Measurements from ENCODE around the gene FN1.

The FN1 gene

GRCh38 chr2:215439980-215440512 is 4.2 kb upstream of the FN1 start:
- no peak overlapping the region for H3K4me3 ChIP-seq (ENCODE audit: low read depth, low read length)
- H3K27me3 ChIP-seq (ENCODE audit: control insufficient read depth, insufficient read depth, low read length): peaks cover 2% of the 10 kb centered on the region; the same call in 1 of the 2 replicates
- no peaks in the 10 kb centered on the region for H3K9me3 ChIP-seq (ENCODE audit: control insufficient read depth, insufficient read depth, low read length)
- no peak overlapping the region for H3K9ac ChIP-seq (ENCODE audit: low read depth, low read length)
- no peaks in the 10 kb centered on the region for H3K36me3 ChIP-seq (ENCODE audit: control insufficient read depth, insufficient read depth, low read length)
- peaks cover 12% of the 10 kb centered on the region for H3K4me1 ChIP-seq (ENCODE audit: control insufficient read depth, insufficient read depth, low read length)
- H3K27ac ChIP-seq (ENCODE audit: low read depth, low read length): no peak overlapping the region

GRCh38 chr2:215439404-215439803 is 3.5 kb upstream of the FN1 start:
- H3K9ac ChIP-seq (ENCODE audit: low read depth, low read length): no peak overlapping the region
- H3K36me3 ChIP-seq (ENCODE audit: control insufficient read depth, insufficient read depth, low read length): no peaks in the 10 kb centered on the region
- H3K27me3 ChIP-seq (ENCODE audit: control insufficient read depth, insufficient read depth, low read length): peaks cover 9% of the 10 kb centered on the region; the same call in 1 of the 2 replicates
- H3K4me3 ChIP-seq (ENCODE audit: low read depth, low read length): no peak overlapping the region
- H3K4me1 ChIP-seq (ENCODE audit: control insufficient read depth, insufficient read depth, low read length): peaks cover 18% of the 10 kb centered on the region
- H3K27ac ChIP-seq (ENCODE audit: low read depth, low read length): no peak overlapping the region
- no peaks in the 10 kb centered on the region for H3K9me3 ChIP-seq (ENCODE audit: control insufficient read depth, insufficient read depth, low read length)

DNA sequence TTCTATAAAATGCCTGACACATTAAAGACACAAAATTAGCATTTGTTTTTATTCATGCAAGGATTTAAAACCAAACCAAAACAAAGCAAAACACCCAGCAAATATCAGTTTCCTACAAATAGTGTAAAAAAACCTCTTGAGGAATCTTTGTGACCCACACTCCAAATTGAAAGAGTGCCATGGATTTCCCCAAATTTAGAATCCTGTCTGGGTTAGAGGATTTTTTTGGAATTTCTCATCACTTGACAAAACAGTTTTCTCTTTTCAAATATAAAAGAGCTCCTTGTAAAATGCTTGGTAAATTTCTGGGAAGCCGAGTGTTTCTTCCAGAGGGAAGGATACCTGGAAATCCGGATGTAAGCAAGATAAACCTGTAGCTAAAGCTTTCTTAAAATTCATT is 1.7 kb upstream of the FN1 start:
- Histone ChIP-seq H3K27ac (ENCODE audit: low read depth, low read length) (peak overlapping the region; percentile 20), H3K4me3 (ENCODE audit: low read depth, low read length) (peak overlapping the region; percentile 97), H3K36me3 (ENCODE audit: control insufficient read depth, insufficient read depth, low read length) (peaks cover 8% of the 10 kb centered on the region), H3K9ac (ENCODE audit: low read depth, low read length) (no peak overlapping the region), H3K9me3 (ENCODE audit: control insufficient read depth, insufficient read depth, low read length) (no peaks in the 10 kb centered on the region), H3K4me1 (ENCODE audit: control insufficient read depth, insufficient read depth, low read length) (peaks cover 19% of the 10 kb centered on the region), H3K27me3 (ENCODE audit: control insufficient read depth, insufficient read depth, low read length) (peaks cover 9% of the 10 kb centered on the region; the same call in 1 of the 2 replicates)

- peaks cover 15% of the 10 kb centered on the region for H3K36me3 ChIP-seq (ENCODE audit: control insufficient read depth, insufficient read depth, low read length)
- H3K27me3 ChIP-seq (ENCODE audit: control insufficient read depth, insufficient read depth, low read length): peaks cover 9% of the 10 kb centered on the region; the same call in 1 of the 2 replicates
- H3K9ac ChIP-seq (ENCODE audit: low read depth, low read length): peak overlapping the region; percentile 75
- peaks cover 19% of the 10 kb centered on the region for H3K4me1 ChIP-seq (ENCODE audit: control insufficient read depth, insufficient read depth, low read length)
- peak overlapping the region; percentile 90 for H3K27ac ChIP-seq (ENCODE audit: low read depth, low read length)
- peak overlapping the region; percentile 97 for H3K4me3 ChIP-seq (ENCODE audit: low read depth, low read length)
- no peaks in the 10 kb centered on the region for H3K9me3 ChIP-seq (ENCODE audit: control insufficient read depth, insufficient read depth, low read length)
Measured at GRCh38 chr2:215436705-215437565, 1.1 kb upstream of the FN1 start.

- Histone ChIP-seq H3K36me3 (ENCODE audit: control insufficient read depth, insufficient read depth, low read length) (peaks cover 28% of the 10 kb centered on the region), H3K27ac (ENCODE audit: low read depth, low read length) (peak overlapping the region; percentile 77), H3K9me3 (ENCODE audit: control insufficient read depth, insufficient read depth, low read length) (no peaks in the 10 kb centered on the region), H3K9ac (ENCODE audit: low read depth, low read length) (peak overlapping the region; percentile 43; the same call in 1 of the 2 replicates), H3K4me3 (ENCODE audit: low read depth, low read length) (peak overlapping the region; percentile 97), H3K4me1 (ENCODE audit: control insufficient read depth, insufficient read depth, low read length) (peaks cover 19% of the 10 kb centered on the region), H3K27me3 (ENCODE audit: control insufficient read depth, insufficient read depth, low read length) (peaks cover 9% of the 10 kb centered on the region; the same call in 1 of the 2 replicates)
Measured at GRCh38 chr2:215435280-215435869, 493 bp downstream of the FN1 start.

DNA sequence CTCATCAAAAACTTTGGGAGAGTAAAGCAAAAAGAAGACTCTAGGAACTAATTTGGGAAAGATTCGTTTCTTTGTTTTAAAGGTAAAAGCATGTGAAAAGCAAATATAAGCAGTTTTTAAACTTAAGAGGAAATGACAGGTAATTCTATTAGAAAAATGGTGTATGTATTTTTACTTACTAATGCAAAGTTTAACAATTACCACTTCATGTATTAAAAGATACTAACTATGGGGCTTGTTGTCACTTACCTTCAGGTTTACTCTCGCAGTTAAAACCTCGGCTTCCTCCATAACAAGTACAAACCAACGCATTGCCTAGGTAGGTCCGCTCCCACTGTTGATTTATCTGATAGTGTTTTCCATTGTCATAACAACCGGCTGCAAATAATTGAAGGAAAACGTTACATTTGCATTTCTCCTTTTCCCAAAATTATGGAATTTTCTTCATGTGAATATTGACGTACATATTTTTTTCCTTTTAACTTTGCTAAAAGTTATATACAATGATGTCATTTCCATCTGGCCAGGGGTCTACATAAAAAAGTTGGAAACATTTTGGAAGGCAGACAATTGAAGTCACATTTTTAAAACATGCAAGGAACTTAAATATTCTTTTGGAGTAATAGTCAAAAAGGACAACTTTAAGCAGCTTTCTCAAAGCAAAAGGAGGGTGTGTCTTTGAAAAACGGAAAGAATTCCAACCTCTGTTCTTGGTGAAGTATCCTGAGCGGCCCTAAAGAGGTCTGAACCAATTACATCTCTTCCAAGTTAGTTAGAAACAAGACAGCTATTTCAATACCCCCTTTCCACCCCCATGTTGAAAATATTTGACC is 1.2 kb downstream of the FN1 start:
- Histone ChIP-seq H3K4me1 (ENCODE audit: control insufficient read depth, insufficient read depth, low read length) (peaks cover 19% of the 10 kb centered on the region), H3K4me3 (ENCODE audit: low read depth, low read length) (peak overlapping the region; percentile 97), H3K36me3 (ENCODE audit: control insufficient read depth, insufficient read depth, low read length) (peaks cover 35% of the 10 kb centered on the region), H3K9me3 (ENCODE audit: control insufficient read depth, insufficient read depth, low read length) (no peaks in the 10 kb centered on the region), H3K9ac (ENCODE audit: low read depth, low read length) (peak overlapping the region; percentile 43; the same call in 1 of the 2 replicates), H3K27me3 (ENCODE audit: control insufficient read depth, insufficient read depth, low read length) (peaks cover 9% of the 10 kb centered on the region; the same call in 1 of the 2 replicates), H3K27ac (ENCODE audit: low read depth, low read length) (peak overlapping the region; percentile 77)

- H3K4me1 ChIP-seq (ENCODE audit: control insufficient read depth, insufficient read depth, low read length): peaks cover 19% of the 10 kb centered on the region
- H3K9ac ChIP-seq (ENCODE audit: low read depth, low read length): no peak overlapping the region
- peaks cover 9% of the 10 kb centered on the region; the same call in 1 of the 2 replicates for H3K27me3 ChIP-seq (ENCODE audit: control insufficient read depth, insufficient read depth, low read length)
- H3K27ac ChIP-seq (ENCODE audit: low read depth, low read length): no peak overlapping the region
- peak overlapping the region; percentile 1; the same call in 1 of the 2 replicates for H3K4me3 ChIP-seq (ENCODE audit: low read depth, low read length)
- no peaks in the 10 kb centered on the region for H3K9me3 ChIP-seq (ENCODE audit: control insufficient read depth, insufficient read depth, low read length)
- H3K36me3 ChIP-seq (ENCODE audit: control insufficient read depth, insufficient read depth, low read length): peaks cover 50% of the 10 kb centered on the region
Measured at GRCh38 chr2:215432759-215433594, 2.9 kb downstream of the FN1 start.

DNA sequence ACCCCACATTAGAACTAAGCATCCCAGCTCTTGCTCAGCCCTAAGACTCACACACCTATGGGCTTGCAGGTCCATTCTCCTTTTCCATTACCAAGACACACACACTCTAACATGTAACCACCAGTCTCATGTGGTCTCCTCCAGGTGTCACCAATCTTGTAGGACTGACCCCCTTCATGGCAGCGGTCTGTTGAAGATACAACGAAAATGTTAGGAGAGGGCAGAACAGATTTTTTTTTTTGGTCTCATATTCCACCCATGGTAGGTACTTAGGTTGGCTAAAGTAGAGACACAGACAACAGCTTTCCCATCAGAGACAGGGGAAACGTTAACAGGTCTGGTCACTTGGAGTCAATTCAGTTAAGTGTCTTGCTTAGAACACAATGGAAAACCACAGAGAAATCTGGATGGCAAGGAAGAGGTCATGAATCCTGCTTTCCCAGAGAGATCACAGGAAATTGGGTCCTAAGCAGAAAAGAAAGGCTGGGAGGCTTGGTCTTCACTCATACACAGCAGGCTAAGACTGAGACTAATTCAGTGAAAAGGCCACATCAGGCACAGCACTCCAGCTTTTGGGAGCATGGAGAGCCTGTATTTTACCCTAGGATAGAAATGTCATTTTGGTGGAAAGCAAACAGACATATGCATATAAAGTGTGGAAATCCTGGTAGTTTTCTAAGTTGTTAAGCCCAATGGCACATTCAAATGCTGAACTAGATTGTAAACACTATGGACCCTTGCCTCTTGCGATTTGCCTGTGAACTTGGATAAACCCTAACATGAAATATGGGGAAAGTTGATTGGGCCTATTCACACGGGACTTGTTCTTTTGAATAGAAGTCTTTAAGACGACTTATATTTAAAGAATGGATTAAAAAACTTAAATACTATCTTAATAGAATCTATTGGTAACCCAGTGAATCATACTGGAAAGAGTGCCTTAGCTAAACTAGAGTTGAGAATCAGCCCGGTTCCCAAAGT is 3.8 kb downstream of the FN1 start:
- Histone ChIP-seq H3K4me3 (ENCODE audit: low read depth, low read length) (no peak overlapping the region), H3K9ac (ENCODE audit: low read depth, low read length) (no peak overlapping the region), H3K36me3 (ENCODE audit: control insufficient read depth, insufficient read depth, low read length) (peaks cover 59% of the 10 kb centered on the region), H3K9me3 (ENCODE audit: control insufficient read depth, insufficient read depth, low read length) (no peaks in the 10 kb centered on the region), H3K27ac (ENCODE audit: low read depth, low read length) (no peak overlapping the region), H3K4me1 (ENCODE audit: control insufficient read depth, insufficient read depth, low read length) (peaks cover 10% of the 10 kb centered on the region), H3K27me3 (ENCODE audit: control insufficient read depth, insufficient read depth, low read length) (peaks cover 9% of the 10 kb centered on the region; the same call in 1 of the 2 replicates)

DNA sequence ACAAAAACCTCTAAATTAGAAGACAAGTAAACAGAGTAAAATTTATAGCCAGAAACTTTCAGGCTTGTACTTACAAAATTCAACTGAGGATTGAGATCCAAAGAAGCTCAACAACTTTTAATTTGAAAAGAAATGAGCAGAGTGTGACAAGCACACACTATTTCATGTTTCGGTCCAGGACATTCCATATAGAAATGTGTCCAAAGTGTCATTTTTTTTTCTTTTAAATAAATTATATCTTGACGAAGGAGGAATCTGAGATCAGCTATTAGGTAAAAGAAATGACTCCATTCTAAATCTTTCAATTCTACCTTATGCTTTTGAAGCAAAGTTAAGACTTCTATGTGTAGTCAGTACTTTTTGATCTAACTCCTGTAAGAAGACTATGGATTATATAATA is 4.6 kb downstream of the FN1 start:
- Histone ChIP-seq H3K36me3 (ENCODE audit: control insufficient read depth, insufficient read depth, low read length) (peaks cover 60% of the 10 kb centered on the region), H3K27me3 (ENCODE audit: control insufficient read depth, insufficient read depth, low read length) (peaks cover 9% of the 10 kb centered on the region; the same call in 1 of the 2 replicates), H3K4me3 (ENCODE audit: low read depth, low read length) (no peak overlapping the region), H3K4me1 (ENCODE audit: control insufficient read depth, insufficient read depth, low read length) (peaks cover 10% of the 10 kb centered on the region), H3K9ac (ENCODE audit: low read depth, low read length) (no peak overlapping the region), H3K9me3 (ENCODE audit: control insufficient read depth, insufficient read depth, low read length) (no peaks in the 10 kb centered on the region), H3K27ac (ENCODE audit: low read depth, low read length) (no peak overlapping the region)
